Naive thymus-derived CD4-positive, alpha-beta T cell (primary cell): ENCODE measurements around the gene CHAF1B. TPM values are rescaled to one million over a fixed set of nuclear protein-coding genes. Genes with fewer than 3 reads are reported as not detected.
A peak's percentile ranks its signal among the peaks of the same experiment; 100 is the strongest.
"Not testable (repeated sequence)": the region's sequence is repeated elsewhere in the genome, so short reads cannot be mapped to it uniquely, and the experiment has no call there.

Experiments used
- ATAC-seq: fragments of 150-1000 bp; cut with Tn5 transposase; 2 replicates; pipeline ENCODE4 v1.10.0; 2021; ENCODE audit warnings: mild to moderate bottlenecking, moderate library complexity
- CTCF ChIA-PET: fragments of 350-600 bp; sonication (Branson Sonifier 250); formaldehyde crosslinking; loops from one replicate; lab custom pipeline; 2021; ENCODE audit warnings: antibody characterized with exemption; lab: Charles Lee
- POLR2A ChIA-PET: fragments of 350-600 bp; sonication (Branson Sonifier 250); formaldehyde crosslinking; loops from one replicate; lab custom pipeline; 2021; ENCODE audit warnings: antibody characterized with exemption, inconsistent platforms; lab: Charles Lee
- DNase-seq, 9 donors: peaks; one replicate each; pipeline versions ENCODE4 v3.0.0 to v3.0.0-alpha.2; 2020 to 2022; ENCODE audit warnings: mixed read lengths in 1 of 9
- H3K27ac ChIP-seq: one replicate; pipeline ENCODE4 v1.7.0; 2013; ENCODE audit warnings: mild to moderate bottlenecking, low read depth, low read length, moderate library complexity
- H3K27me3 ChIP-seq, 2 donors: one replicate each; pipeline ENCODE4 v1.7.0; 2013; ENCODE audit warnings: low read length in 2 of 2, mild to moderate bottlenecking in 2 of 2, moderate library complexity in 2 of 2; ENCODE audit not compliant: control insufficient read depth in 2 of 2, insufficient read depth in 2 of 2
- H3K36me3 ChIP-seq, 3 experiments: 1 replicate in 2 of 3; 2 replicates in 1 of 3; pipeline ENCODE4 v1.7.0; 2013; ENCODE audit warnings: low read length in 3 of 3, mild to moderate bottlenecking in 3 of 3, moderate library complexity in 1 of 3; ENCODE audit not compliant: insufficient read depth in 3 of 3, control insufficient read depth in 2 of 3
- H3K4me1 ChIP-seq, 2 donors: one replicate each; pipeline ENCODE4 v1.7.0; 2013; ENCODE audit warnings: low read length in 2 of 2, mild to moderate bottlenecking in 2 of 2, moderate library complexity in 1 of 2; ENCODE audit not compliant: control insufficient read depth in 2 of 2, insufficient read depth in 2 of 2
- H3K4me3 ChIP-seq: 2 replicates; pipeline ENCODE4 v1.7.0; 2013; ENCODE audit warnings: mild to moderate bottlenecking, low read length
- H3K9me3 ChIP-seq, 3 experiments: 1 replicate in 2 of 3; 2 replicates in 1 of 3; pipeline ENCODE4 v1.7.0; 2013; ENCODE audit warnings: low read length in 3 of 3; ENCODE audit not compliant: control insufficient read depth in 2 of 3
- H3K27ac Mint-ChIP-seq, 9 donors: one replicate each; pipeline ENCODE4 v1.8.0; 2020 to 2022; ENCODE audit warnings: mixed read lengths in 9 of 9, mild to moderate bottlenecking in 8 of 9, moderate library complexity in 5 of 9, inconsistent platforms in 2 of 9
- H3K27me3 Mint-ChIP-seq, 5 donors: one replicate each; pipeline ENCODE4 v1.8.0; 2021 to 2022; ENCODE audit warnings: mixed read lengths in 5 of 5, mild to moderate bottlenecking in 1 of 5
- H3K36me3 Mint-ChIP-seq, 5 donors: one replicate each; pipeline ENCODE4 v1.8.0; 2020 to 2022; ENCODE audit warnings: mixed read lengths in 5 of 5, mild to moderate bottlenecking in 3 of 5, inconsistent platforms in 1 of 5
- H3K4me1 Mint-ChIP-seq, 7 donors: one replicate each; pipeline ENCODE4 v1.8.0; 2020 to 2022; ENCODE audit warnings: mixed read lengths in 7 of 7, mild to moderate bottlenecking in 3 of 7, inconsistent platforms in 1 of 7
- H3K4me3 Mint-ChIP-seq, 10 donors: one replicate each; pipeline ENCODE4 v1.8.0; 2020 to 2022; ENCODE audit warnings: mild to moderate bottlenecking in 10 of 10, mixed read lengths in 10 of 10, moderate library complexity in 6 of 10, inconsistent platforms in 2 of 10
- H3K9me3 Mint-ChIP-seq, 11 donors: one replicate each; pipeline ENCODE4 v1.8.0; 2020 to 2022; ENCODE audit warnings: mixed read lengths in 11 of 11, mild to moderate bottlenecking in 4 of 11, inconsistent platforms in 1 of 11, moderate library complexity in 1 of 11
- intact Hi-C, 2 donors: fragments of 100-400 bp; cut with micrococcal nuclease; formaldehyde crosslinking; loops; one replicate each; pipeline ENCODE4 v1.15.1; 2023
- polyA plus RNA-seq, 2 donors: library from polyadenylated mRNA; unstranded; fragments of 300-500 nt; fragmentation: Illumina TruSeq; gene quantifications; one replicate each; pipeline ENCODE4 v1.2.3, GENCODE V29; 2021
- total RNA-seq, 6 experiments: library from RNA in 5 of 6; stranded (reverse) in 5 of 6; gene quantifications; 1 replicate in 5 of 6; 2 replicates in 1 of 6; pipeline ENCODE4 v1.2.3 and lab custom pipeline; 2021 to 2026

The CHAF1B gene
- total RNA-seq (10 to 100 TPM in 1 of 5 experiments, 1 to 10 TPM in 4; 1.5 to 21.4 (median 4.0) TPM), polyA plus RNA-seq (1 to 10 TPM in 1 of 2 donors, under 1 TPM in 1; 0.61 to 1.9 TPM), total RNA-seq (lab: John Stamatoyannopoulos, UW) (3.6 reads per million, percentile 19 among the genes with 10 or more reads in this experiment)

DNA sequence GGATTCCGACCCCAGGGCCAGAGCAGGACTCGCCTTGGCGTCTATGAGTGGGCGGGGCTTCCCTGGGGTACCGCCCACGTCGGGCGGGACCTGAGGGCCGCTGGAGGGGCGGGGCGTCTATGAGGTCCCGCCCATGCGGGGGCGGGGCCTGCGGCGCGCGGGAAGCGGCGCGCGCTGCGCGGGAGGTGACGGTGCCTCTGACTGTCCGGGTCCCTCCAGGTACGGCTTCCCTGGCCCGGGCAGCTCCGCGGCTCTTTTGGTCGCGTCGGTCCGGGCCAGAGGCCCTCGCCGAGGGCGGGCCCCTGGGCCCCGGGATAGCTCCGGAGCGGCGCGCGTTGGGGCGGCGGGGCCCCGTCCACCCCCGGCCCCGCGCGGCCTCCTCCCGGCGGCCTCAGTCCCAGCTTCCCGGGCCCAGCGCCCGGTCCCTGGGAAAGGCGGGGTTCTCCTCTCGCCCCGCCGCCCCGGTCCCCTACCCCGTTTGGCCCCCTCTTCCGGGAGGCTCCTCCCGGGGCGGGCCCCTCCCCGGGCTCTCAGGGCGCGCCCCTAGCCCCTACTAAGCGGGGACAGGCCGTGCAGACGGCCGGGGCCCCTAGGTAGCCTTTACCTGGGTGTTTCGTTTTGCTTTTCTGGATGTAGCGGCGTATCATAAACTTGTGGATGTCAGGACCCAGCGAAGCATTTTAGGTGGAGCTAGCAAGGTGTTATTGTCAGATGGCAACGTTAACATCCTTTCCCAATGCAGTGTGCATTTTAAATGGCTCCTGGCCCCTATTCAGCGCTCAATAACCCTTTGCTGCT is at the start of gene CHAF1B:
TSS of gene CHAF1B (plus strand) at position 160 of the 798 bp plus-strand sequence. CDS start 745 bp downstream, outside the sequence.
- Mint-ChIP-seq H3K4me3 (peak within 1 kb of the TSS; percentile 70 to 89 (median 85)), H3K36me3 (peaks cover 0 to 5% (median 0%) of the 10 kb centered on the region in 5 donors), H3K4me1 (peaks cover 4 to 30% (median 6%) of the 10 kb centered on the region in 7 donors), H3K27me3 (no peaks in the 10 kb centered on the region), H3K27ac (peak within 1 kb of the TSS in 8 of 9 donors; percentile 7 to 83 (median 56)), H3K9me3 (no peaks in the 10 kb centered on the region)
- intact Hi-C loops: loop anchor here (1.0 to 5.0 kb wide), 6 partner anchors 65 to 1768 kb away; partner anchors contain the start of genes DOP1B (in 2 of the 2), MORC3 (in 2 of the 2), SETD4 (in 2 of the 2) and RCAN1 (in 1 of the 2)
- ChIA-PET POLR2A (interaction anchor here (1.4 to 1.5 kb wide), 2 partner anchors 8 to 66 kb away, joined by 4 read pairs; partner anchors contain the start of gene MORC3), CTCF (no interaction called here)
- Histone ChIP-seq H3K27me3 (no peaks in the 10 kb centered on the region), H3K9me3 (no peaks in the 10 kb centered on the region), H3K4me3 (peak within 1 kb of the TSS; percentile 77), H3K4me1 (peaks cover 0 to 4% of the 10 kb centered on the region in 2 donors), H3K36me3 (no peaks in the 10 kb centered on the region), H3K27ac (peak within 1 kb of the TSS; percentile 68)
- DNase-seq (peak; percentile 63 to 94 (median 82)), ATAC-seq (peak; percentile 99)

DNA sequence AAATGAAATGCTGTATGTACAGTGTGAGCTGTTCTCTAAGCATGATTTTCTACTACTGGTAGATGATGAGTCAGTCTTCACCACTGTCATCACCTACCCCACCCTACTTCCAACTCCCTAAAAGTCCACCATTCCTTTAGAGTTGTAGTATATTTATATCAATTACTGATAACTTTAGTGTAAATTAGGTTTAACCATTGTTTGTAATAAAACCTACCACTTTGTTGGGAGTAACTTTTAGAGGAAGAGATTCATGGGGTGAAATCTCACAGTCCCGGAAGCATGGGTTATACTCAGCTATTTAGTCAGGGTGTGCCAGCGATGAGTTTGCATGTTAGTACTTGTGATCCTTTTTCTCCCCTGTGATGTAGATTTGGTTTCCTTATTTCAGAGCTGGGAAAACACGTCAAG is 48.1 kb upstream of the CHAF1B start:
- Histone ChIP-seq H3K4me3 (no peak overlapping the region), H3K36me3 (peaks cover 13 to 54% (median 30%) of the 10 kb centered on the region in 3 experiments), H3K9me3 (no peaks in the 10 kb centered on the region), H3K27ac (no peak overlapping the region), H3K27me3 (no peaks in the 10 kb centered on the region), H3K4me1 (peaks cover 0 to 3% of the 10 kb centered on the region in 2 donors)
- CTCF ChIA-PET: interaction anchor here (0.9 to 1.0 kb wide), 2 partner anchors 10 to 16 kb away, joined by 3 read pairs; no protein-coding TSS in a partner anchor
- peak overlapping the region in 3 of 9 donors; percentile 16 to 31 (median 19) for H3K27ac Mint-ChIP-seq
- peaks cover 13 to 37% (median 25%) of the 10 kb centered on the region in 5 donors for H3K36me3 Mint-ChIP-seq
- H3K9me3 Mint-ChIP-seq: no peaks in the 10 kb centered on the region
- DNase-seq: no peak
- peaks cover 11 to 47% (median 33%) of the 10 kb centered on the region in 7 donors for H3K4me1 Mint-ChIP-seq
- intact Hi-C loops: no loop called here
- no peaks in the 10 kb centered on the region for H3K27me3 Mint-ChIP-seq
- no peak overlapping the region for H3K4me3 Mint-ChIP-seq
- ATAC-seq: peak; percentile 52
- POLR2A ChIA-PET: interaction anchor here (0.6 to 1.2 kb wide), 3 partner anchors 17 to 150 kb away, joined by 3 read pairs; partner anchors contain the start of gene MORC3

DNA sequence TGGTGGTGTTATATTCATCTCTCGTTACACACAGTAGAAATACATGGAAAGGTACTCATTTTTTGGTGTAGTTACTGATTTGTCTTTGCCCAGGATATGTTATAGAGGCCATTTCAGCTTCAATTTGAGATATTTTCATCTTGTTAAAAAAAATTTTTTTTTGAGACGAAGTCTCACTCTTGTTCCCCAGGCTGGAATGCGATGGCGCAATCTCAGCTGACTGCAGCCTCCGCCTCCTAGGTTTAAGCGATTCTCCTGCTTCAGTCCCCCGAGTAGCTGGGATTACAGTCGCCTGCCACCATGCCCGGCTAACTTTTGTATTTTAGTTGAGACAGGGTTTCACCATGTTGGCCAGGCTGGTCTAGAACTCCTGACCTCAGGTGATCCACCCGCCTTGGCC is 46.2 kb upstream of the CHAF1B start:
- Mint-ChIP-seq H3K4me1 (peaks cover 9 to 36% (median 22%) of the 10 kb centered on the region in 7 donors), H3K27ac (no peak overlapping the region), H3K27me3 (no peaks in the 10 kb centered on the region), H3K36me3 (peaks cover 13 to 39% (median 27%) of the 10 kb centered on the region in 5 donors), H3K4me3 (no peak overlapping the region), H3K9me3 (no peaks in the 10 kb centered on the region)
- Histone ChIP-seq H3K27me3 (no peaks in the 10 kb centered on the region), H3K4me3 (no peak overlapping the region), H3K9me3 (no peaks in the 10 kb centered on the region), H3K4me1 (no peaks in the 10 kb centered on the region), H3K36me3 (peaks cover 13 to 70% (median 30%) of the 10 kb centered on the region in 3 experiments), H3K27ac (no peak overlapping the region)
- ChIA-PET CTCF (no interaction called here), POLR2A (interaction anchor here (1.0 kb wide), 1 partner anchor 50 kb away, joined by 4 read pairs; no protein-coding TSS in a partner anchor)
- no peak for DNase-seq
- ATAC-seq: no peak
- intact Hi-C loops: no loop called here

DNA sequence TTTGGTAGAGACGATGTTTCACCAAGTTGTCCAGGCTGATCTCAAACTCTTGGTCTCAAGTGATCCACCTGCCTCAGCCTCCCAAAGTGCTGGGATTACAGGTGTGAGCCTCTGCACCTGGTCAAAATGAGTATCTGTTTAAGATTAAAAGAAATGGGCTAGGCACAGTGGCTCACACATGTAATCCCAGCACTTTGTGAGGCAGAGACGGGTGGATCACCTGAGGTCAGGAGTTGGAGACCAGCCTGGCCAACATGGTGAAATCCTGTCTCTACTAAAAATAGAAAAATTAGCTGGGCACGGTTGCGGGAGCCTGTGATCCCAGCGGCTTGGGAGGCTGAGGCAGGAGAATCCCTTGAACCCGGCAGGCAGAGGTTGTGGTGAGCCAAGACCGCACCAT is 42.6 kb upstream of the CHAF1B start:
- H3K9me3 ChIP-seq, H3K9me3 Mint-ChIP-seq, H3K4me3 Mint-ChIP-seq, H3K4me3 ChIP-seq, H3K27ac Mint-ChIP-seq, H3K27me3 ChIP-seq, H3K27ac ChIP-seq, H3K4me1 ChIP-seq, ATAC-seq, H3K27me3 Mint-ChIP-seq, DNase-seq, POLR2A ChIA-PET: not testable (repeated sequence)
- peaks cover 8 to 93% (median 35%) of the 10 kb centered on the region in 3 experiments for H3K36me3 ChIP-seq
- Mint-ChIP-seq H3K4me1 (peaks cover 0 to 19% (median 5%) of the 10 kb centered on the region in 7 donors), H3K36me3 (peaks cover 11 to 36% (median 27%) of the 10 kb centered on the region in 5 donors)
- intact Hi-C loops: loop anchor here in 1 of 2 donors (5.0 kb wide), 1 partner anchor 35 kb away; no protein-coding TSS in a partner anchor
- CTCF ChIA-PET: interaction anchor here (1.5 kb wide), 1 partner anchor 197 kb away, joined by 3 read pairs; no protein-coding TSS in a partner anchor

DNA sequence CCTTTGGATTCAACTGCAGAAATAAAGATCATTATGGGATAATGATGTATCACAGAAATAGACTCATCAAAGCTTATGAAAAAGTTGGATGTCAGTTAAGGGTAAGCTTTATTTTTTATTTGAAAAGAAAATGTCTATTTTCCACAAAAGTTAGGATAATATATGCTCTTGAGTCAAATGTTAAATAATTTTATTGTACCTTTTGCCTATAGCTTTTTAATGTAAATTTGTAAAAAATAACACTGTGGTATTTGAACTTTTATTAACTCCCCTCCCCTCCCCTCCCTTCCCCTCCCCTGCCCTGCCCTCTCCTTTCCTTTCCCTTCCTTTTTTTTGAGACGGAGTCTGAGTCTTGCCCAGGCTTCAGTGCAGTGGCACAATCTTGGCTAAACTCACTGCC is 40.3 kb upstream of the CHAF1B start:
- peaks cover 13 to 34% (median 25%) of the 10 kb centered on the region in 5 donors for H3K36me3 Mint-ChIP-seq
- Histone ChIP-seq H3K36me3 (peaks cover 11 to 94% (median 18%) of the 10 kb centered on the region in 3 experiments), H3K27me3 (no peaks in the 10 kb centered on the region)

DNA sequence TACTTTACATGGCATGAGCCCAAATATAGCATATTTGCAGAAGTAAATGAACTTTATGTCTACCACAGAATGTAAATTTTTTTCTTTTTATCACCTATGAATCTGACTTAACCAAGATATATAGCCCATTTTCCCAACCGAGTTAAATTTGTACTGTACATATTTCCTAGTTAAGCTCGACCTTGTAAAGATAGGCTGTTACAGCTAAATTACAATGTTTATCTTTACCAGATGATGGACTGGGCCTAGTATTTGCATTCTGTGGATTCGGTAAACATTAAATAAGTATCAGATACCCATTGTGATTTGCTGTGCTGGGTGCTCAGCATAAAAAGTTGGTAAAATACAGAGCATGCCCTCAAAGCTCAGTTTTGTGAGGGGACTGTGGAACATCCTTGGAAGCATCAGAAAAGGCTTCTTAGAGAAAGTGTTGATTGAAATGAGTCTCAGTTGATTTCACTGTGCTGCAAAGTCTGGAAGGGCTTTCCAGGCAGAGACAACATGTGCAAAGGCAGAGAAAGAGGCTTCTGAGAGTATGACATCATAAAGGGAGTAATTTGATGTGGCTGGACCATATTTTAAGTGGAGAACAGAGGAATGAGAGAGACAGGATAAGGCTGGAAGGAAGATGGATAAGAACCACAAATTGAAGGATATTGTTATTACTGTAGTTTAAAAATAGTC is 37.8 kb upstream of the CHAF1B start:
- Mint-ChIP-seq H3K9me3 (no peaks in the 10 kb centered on the region), H3K27ac (peak overlapping the region in 6 of 9 donors; percentile 0 to 66 (median 44)), H3K4me3 (no peak overlapping the region), H3K27me3 (no peaks in the 10 kb centered on the region), H3K36me3 (peaks cover 10 to 30% (median 28%) of the 10 kb centered on the region in 5 donors), H3K4me1 (peaks cover 2 to 17% (median 7%) of the 10 kb centered on the region in 7 donors)
- Histone ChIP-seq H3K9me3 (no peaks in the 10 kb centered on the region), H3K27ac (no peak overlapping the region), H3K27me3 (no peaks in the 10 kb centered on the region), H3K4me3 (no peak overlapping the region), H3K4me1 (no peaks in the 10 kb centered on the region), H3K36me3 (peaks cover 7 to 86% (median 11%) of the 10 kb centered on the region in 3 experiments)
- intact Hi-C loops: no loop called here
- ATAC-seq: no peak
- ChIA-PET CTCF (no interaction called here), POLR2A (interaction anchor here (0.8 to 3.6 kb wide), 2 partner anchors 10 to 14 kb away, joined by 3 to 9 read pairs; no protein-coding TSS in a partner anchor)
- DNase-seq: no peak

More for the DNA sequence above, 40.3 kb upstream of the CHAF1B start:
- H3K27ac ChIP-seq: no peak overlapping the region
- H3K27me3 Mint-ChIP-seq: no peaks in the 10 kb centered on the region
- ChIA-PET POLR2A (interaction anchor here (3.6 kb wide), 1 partner anchor 13 kb away, joined by 9 read pairs; no protein-coding TSS in a partner anchor), CTCF (no interaction called here)
- peaks cover 0 to 18% (median 5%) of the 10 kb centered on the region in 7 donors for H3K4me1 Mint-ChIP-seq
- DNase-seq: no peak
- H3K9me3 Mint-ChIP-seq: no peaks in the 10 kb centered on the region
- no peak overlapping the region for H3K4me3 ChIP-seq
- H3K27ac Mint-ChIP-seq: peak overlapping the region in 1 of 9 donors; percentile 42
- H3K9me3 ChIP-seq: no peaks in the 10 kb centered on the region
- no peak for ATAC-seq
- no peak overlapping the region for H3K4me3 Mint-ChIP-seq
- intact Hi-C loops: loop anchor here in 1 of 2 donors (5.0 kb wide), 1 partner anchor 32 kb away; no protein-coding TSS in a partner anchor
- H3K4me1 ChIP-seq: no peaks in the 10 kb centered on the region
